DOHH2 (cell line): ENCODE data around the gene IBA57.

Experiments
- H3F3A ChIP-seq: fragments of 200-600 bp; sonication (generic), shearing (Covaris generic); 2 replicates; pipeline ENCODE4 v1.6.0; 2016; ENCODE audit warnings: antibody characterized with exemption, mild to moderate bottlenecking; ENCODE audit not compliant: control insufficient read depth, insufficient read depth
- H3K27ac ChIP-seq: fragments of 200-600 bp; sonication (generic); 2 replicates; pipeline ENCODE4 v1.5.1; 2014; ENCODE audit warnings: low read depth, mild to moderate bottlenecking, low read length, moderate library complexity
- H3K27me3 ChIP-seq: fragments of 200-600 bp; sonication (generic); 2 replicates; pipeline ENCODE4 v1.6.1; 2014; ENCODE audit warnings: mild to moderate bottlenecking, low read length, mixed read lengths; ENCODE audit not compliant: control insufficient read depth
- H3K36me3 ChIP-seq: fragments of 200-600 bp; sonication (generic); 2 replicates; pipeline ENCODE4 v1.6.1; 2014; ENCODE audit warnings: mild to moderate bottlenecking, low read length, moderate library complexity, mixed read lengths; ENCODE audit not compliant: control insufficient read depth
- H3K4me1 ChIP-seq: fragments of 200-600 bp; sonication (generic); 2 replicates; pipeline ENCODE4 v1.6.1; 2014; ENCODE audit warnings: mild to moderate bottlenecking, low read length, mixed read lengths; ENCODE audit not compliant: control insufficient read depth
- H3K4me2 ChIP-seq: fragments of 200-600 bp; sonication (generic); 2 replicates; pipeline ENCODE4 v1.6.0; 2014; ENCODE audit warnings: mild to moderate bottlenecking, low read length, moderate library complexity
- H3K4me3 ChIP-seq: fragments of 200-600 bp; sonication (generic); 2 replicates; pipeline ENCODE4 v1.5.1; 2014; ENCODE audit warnings: mild to moderate bottlenecking, low read length, mixed read lengths
- H3K79me2 ChIP-seq: fragments of 200-600 bp; sonication (generic); 2 replicates; pipeline ENCODE4 v1.6.1; 2014; ENCODE audit warnings: mild to moderate bottlenecking, low read length, mixed read lengths; ENCODE audit not compliant: control insufficient read depth
- H3K9me2 ChIP-seq: fragments of 200-600 bp; sonication (generic); replicated peaks from 2 replicates; pipeline ENCODE4 v1.6.1; 2014; ENCODE audit warnings: mild to moderate bottlenecking, low read length, mixed read lengths; ENCODE audit not compliant: control insufficient read depth
- H3K9me3 ChIP-seq: fragments of 200-600 bp; sonication (generic); 2 replicates; pipeline ENCODE4 v1.6.1; 2014; ENCODE audit warnings: antibody characterized with exemption, low read length, mixed read lengths; ENCODE audit not compliant: control insufficient read depth, insufficient read depth
- H4K20me1 ChIP-seq: fragments of 200-600 bp; sonication (generic); 2 replicates; pipeline ENCODE4 v1.6.0; 2014; ENCODE audit warnings: low read depth, mild to moderate bottlenecking, antibody characterized with exemption, low read length, moderate library complexity; ENCODE audit not compliant: control insufficient read depth, insufficient read depth
- CTCF ChIP-seq: fragments of 200-600 bp; sonication (generic); IDR thresholded peaks from one replicate; pipeline ENCODE4 v1.5.1; 2014; ENCODE audit warnings: antibody characterized with exemption, mild to moderate bottlenecking, low read depth, low read length; ENCODE audit not compliant: poor library complexity, severe bottlenecking
- EZH2phosphoT487 ChIP-seq: fragments of 200-600 bp; sonication (generic); IDR thresholded peaks from 2 replicates; pipeline ENCODE4 v1.6.1; 2017; ENCODE audit warnings: borderline replicate concordance, mild to moderate bottlenecking, antibody characterized with exemption, low read length, moderate library complexity, mixed read lengths

Gene IBA57

GRCh38 chr1:228163007-228163753 lies 2.4 kb upstream of the IBA57 start:
- no peak for TF ChIP-seq CTCF
- no peak for TF ChIP-seq EZH2phosphoT487

GRCh38 chr1:228163776-228164519 lies 1.7 kb upstream of the IBA57 start:
- Histone ChIP-seq H3K4me1 (peaks cover 15% of the 10 kb centered on the region), H3K36me3 (no peaks in the 10 kb centered on the region)

More at GRCh38 chr1:228163007-228163753, 2.4 kb upstream of the IBA57 start:
- H3K79me2 ChIP-seq = peaks cover 16% of the 10 kb centered on the region
- no peaks in the 10 kb centered on the region for H3F3A ChIP-seq
- H3K27ac ChIP-seq = no peak overlapping the region
- H3K9me2 ChIP-seq = no peaks in the 10 kb centered on the region
- no peaks in the 10 kb centered on the region for H3K9me3 ChIP-seq
- no peak overlapping the region for H3K4me3 ChIP-seq
- H3K36me3 ChIP-seq = no peaks in the 10 kb centered on the region
- H3K4me1 ChIP-seq = peaks cover 15% of the 10 kb centered on the region
- no peak overlapping the region for H3K4me2 ChIP-seq
- peaks cover 6% of the 10 kb centered on the region; the same call in 1 of the 2 replicates for H4K20me1 ChIP-seq
- no peaks in the 10 kb centered on the region for H3K27me3 ChIP-seq

GRCh38 chr1:228164561-228165371 lies 838 bp upstream of the IBA57 start:
- TF ChIP-seq CTCF (no peak), EZH2phosphoT487 (no peak)
- peaks cover 15% of the 10 kb centered on the region for H3K4me1 ChIP-seq

More at GRCh38 chr1:228163776-228164519, 1.7 kb upstream of the IBA57 start:
- Histone ChIP-seq H3K27ac (no peak overlapping the region), H3K4me3 (no peak overlapping the region), H3K27me3 (no peaks in the 10 kb centered on the region), H3K9me3 (no peaks in the 10 kb centered on the region), H3K9me2 (no peaks in the 10 kb centered on the region), H3K79me2 (peaks cover 23% of the 10 kb centered on the region), H3F3A (no peaks in the 10 kb centered on the region), H4K20me1 (peaks cover 6% of the 10 kb centered on the region; the same call in 1 of the 2 replicates), H3K4me2 (no peak overlapping the region)
- TF ChIP-seq CTCF (no peak), EZH2phosphoT487 (no peak)

More at GRCh38 chr1:228164561-228165371, 838 bp upstream of the IBA57 start:
- H3K27me3 ChIP-seq = no peaks in the 10 kb centered on the region
- peak overlapping the region; percentile 95 for H3K4me2 ChIP-seq
- peaks cover 6% of the 10 kb centered on the region; the same call in 1 of the 2 replicates for H4K20me1 ChIP-seq
- peaks cover 28% of the 10 kb centered on the region for H3K79me2 ChIP-seq
- H3K36me3 ChIP-seq = no peaks in the 10 kb centered on the region
- H3F3A ChIP-seq = no peaks in the 10 kb centered on the region
- H3K9me3 ChIP-seq = no peaks in the 10 kb centered on the region
- no peaks in the 10 kb centered on the region for H3K9me2 ChIP-seq
- H3K4me3 ChIP-seq = peak overlapping the region; percentile 82
- H3K27ac ChIP-seq = 0 out of 2 replicates have a peak overlapping the region, but pooled peaks have one; percentile 18
